ENCODE measurements around the gene ELL2.

The ELL2 gene

GRCh38 chr5:95983080-95983479 is 21.4 kb upstream of the ELL2 start:
- no peak for DNase-seq (ENCODE audit: low spot score)

- DNase-seq (ENCODE audit: low spot score) = no peak
Measured at GRCh38 chr5:95976606-95977005, 15.0 kb upstream of the ELL2 start.

- no peak for DNase-seq (ENCODE audit: low spot score)
Measured at GRCh38 chr5:95975703-95976102, 14.1 kb upstream of the ELL2 start.

- DNase-seq (ENCODE audit: low spot score) = peak; percentile 53
Measured at GRCh38 chr5:95973793-95974325, 12.2 kb upstream of the ELL2 start.

GRCh38 chr5:95972196-95972595 is 10.5 kb upstream of the ELL2 start:
- no peak for DNase-seq (ENCODE audit: low spot score)

GRCh38 chr5:95970359-95970704 is 8.7 kb upstream of the ELL2 start:
- DNase-seq (ENCODE audit: low spot score) = no peak

GRCh38 chr5:95969651-95970358 is 8.2 kb upstream of the ELL2 start:
- no peak for DNase-seq (ENCODE audit: low spot score)

GRCh38 chr5:95969055-95969454 is 7.4 kb upstream of the ELL2 start:
- DNase-seq (ENCODE audit: low spot score) = no peak

- no peak for DNase-seq (ENCODE audit: low spot score)
Measured at GRCh38 chr5:95967236-95967635, 5.6 kb upstream of the ELL2 start.

GRCh38 chr5:95966005-95966404 is 4.4 kb upstream of the ELL2 start:
- DNase-seq (ENCODE audit: low spot score) = no peak

- DNase-seq (ENCODE audit: low spot score) = peak; percentile 67
Measured at GRCh38 chr5:95963650-95964410, 2.2 kb upstream of the ELL2 start.

GRCh38 chr5:95962785-95963184 is 1.1 kb upstream of the ELL2 start:
- peak; percentile 52 for DNase-seq (ENCODE audit: low spot score)

- no peak for DNase-seq (ENCODE audit: low spot score)
Measured at GRCh38 chr5:95962475-95962773, 773 bp upstream of the ELL2 start.

- peak; percentile 87 for DNase-seq (ENCODE audit: low spot score)
Measured at GRCh38 chr5:95960667-95961616, 709 bp downstream of the ELL2 start.

- peak; percentile 47 for DNase-seq (ENCODE audit: low spot score)
Measured at GRCh38 chr5:95959888-95960666, 1.6 kb downstream of the ELL2 start.

GRCh38 chr5:95959051-95959887 is 2.4 kb downstream of the ELL2 start:
- no peak for DNase-seq (ENCODE audit: low spot score)

- peak; percentile 71 for DNase-seq (ENCODE audit: low spot score)
Measured at GRCh38 chr5:95958310-95959014, 3.2 kb downstream of the ELL2 start.

- no peak for DNase-seq (ENCODE audit: low spot score)
Measured at GRCh38 chr5:95957561-95958203, 4.0 kb downstream of the ELL2 start.

- DNase-seq (ENCODE audit: low spot score) = no peak
Measured at GRCh38 chr5:95956900-95957293, 4.8 kb downstream of the ELL2 start.
